H9 (cell line): ENCODE results near the gene IL12RB2. TPM values are rescaled to one million over a fixed set of nuclear protein-coding genes. Genes with fewer than 3 reads are reported as not detected.

Experiments used
- DNase-seq: peaks from one replicate; pipeline ENCODE4 v3.0.0-alpha.2; 2017
- H2AFZ ChIP-seq: one replicate; pipeline ENCODE4 v1.6.1; 2013; ENCODE audit warnings: mild to moderate bottlenecking, low read length, control low read depth, moderate library complexity
- H2AK5ac ChIP-seq: 2 replicates; pipeline ENCODE4 v1.6.1; 2013; ENCODE audit warnings: low read length, control low read depth, mixed read lengths; ENCODE audit not compliant: insufficient read length
- H2BK120ac ChIP-seq: one replicate; pipeline ENCODE4 v1.6.1; 2013; ENCODE audit warnings: low read depth, mild to moderate bottlenecking, low read length, control low read depth, inconsistent platforms; ENCODE audit not compliant: poor library complexity, severe bottlenecking
- H2BK12ac ChIP-seq: 2 replicates; pipeline ENCODE4 v1.6.1; 2013; ENCODE audit warnings: low read length, control low read depth, mixed read lengths, low read depth; ENCODE audit not compliant: insufficient read length
- H2BK15ac ChIP-seq: 2 replicates; pipeline ENCODE4 v1.6.1; 2013; ENCODE audit warnings: low read depth, low read length, control low read depth
- H2BK20ac ChIP-seq: one replicate; pipeline ENCODE4 v1.6.1; 2013; ENCODE audit warnings: low read depth, mild to moderate bottlenecking, low read length, control low read depth, inconsistent platforms; ENCODE audit not compliant: poor library complexity, severe bottlenecking
- H2BK5ac ChIP-seq: 2 replicates; pipeline ENCODE4 v1.6.1; 2013; ENCODE audit warnings: low read length, control low read depth, mixed read lengths; ENCODE audit not compliant: insufficient read length
- H3K14ac ChIP-seq: 2 replicates; pipeline ENCODE4 v1.6.1; 2013; ENCODE audit warnings: low read length, control low read depth; ENCODE audit not compliant: insufficient read depth
- H3K18ac ChIP-seq: 2 replicates; pipeline ENCODE4 v1.6.1; 2013; ENCODE audit warnings: low read depth, mild to moderate bottlenecking, mixed read lengths, low read length, control low read depth; ENCODE audit not compliant: insufficient read length
- H3K23ac ChIP-seq: 2 replicates; pipeline ENCODE4 v1.6.1; 2013; ENCODE audit warnings: low read length, control low read depth, mixed read lengths, low read depth; ENCODE audit not compliant: insufficient read length
- H3K23me2 ChIP-seq: 2 replicates; pipeline ENCODE4 v1.6.1; 2013; ENCODE audit warnings: low read depth, mild to moderate bottlenecking, mixed read lengths, low read length, control low read depth; ENCODE audit not compliant: insufficient read length, poor library complexity, severe bottlenecking
- H3K27ac ChIP-seq: 2 replicates; pipeline ENCODE4 v1.5.1; 2013; ENCODE audit warnings: low read length, control low read depth, mixed read lengths, low read depth; ENCODE audit not compliant: insufficient read length
- H3K27me3 ChIP-seq: 2 replicates; pipeline ENCODE4 v1.6.1; 2013; ENCODE audit warnings: low read length, control low read depth, inconsistent platforms; ENCODE audit not compliant: insufficient read depth
- H3K4ac ChIP-seq: 2 replicates; pipeline ENCODE4 v1.6.1; 2013; ENCODE audit warnings: low read depth, mild to moderate bottlenecking, control low read depth, inconsistent platforms, low read length, moderate library complexity
- H3K4me1 ChIP-seq: 2 replicates; pipeline ENCODE4 v1.6.1; 2013; ENCODE audit warnings: low read length, control low read depth, inconsistent platforms; ENCODE audit not compliant: insufficient read depth
- H3K4me2 ChIP-seq: 2 replicates; pipeline ENCODE4 v1.6.1; 2013; ENCODE audit warnings: low read length, control low read depth, mixed read lengths; ENCODE audit not compliant: insufficient read length, insufficient read depth
- H3K56ac ChIP-seq: 2 replicates; pipeline ENCODE4 v1.6.1; 2013; ENCODE audit warnings: low read depth, mild to moderate bottlenecking, mixed read lengths, low read length, control low read depth; ENCODE audit not compliant: insufficient read length
- H3K79me1 ChIP-seq: 2 replicates; pipeline ENCODE4 v1.6.1; 2013; ENCODE audit warnings: low read depth, mild to moderate bottlenecking, moderate library complexity, low read length, control low read depth, inconsistent platforms; ENCODE audit not compliant: insufficient read depth, poor library complexity, severe bottlenecking
- H3K79me2 ChIP-seq: 2 replicates; pipeline ENCODE4 v1.6.1; 2013; ENCODE audit warnings: low read length, control low read depth, inconsistent platforms; ENCODE audit not compliant: insufficient read depth
- H3K9ac ChIP-seq: 2 replicates; pipeline ENCODE4 v1.6.1; 2013; ENCODE audit warnings: low read length, control low read depth, mixed read lengths; ENCODE audit not compliant: insufficient read length; ENCODE audit errors: extremely low read depth
- H3K9me3 ChIP-seq: one replicate; pipeline ENCODE4 v1.6.1; 2013; ENCODE audit warnings: low read depth, low read length, inconsistent platforms; ENCODE audit not compliant: control insufficient read depth
- H3T11ph ChIP-seq: one replicate; pipeline ENCODE4 v1.6.1; 2013; ENCODE audit warnings: mild to moderate bottlenecking, low read length, control low read depth, inconsistent platforms
- H4K20me1 ChIP-seq: one replicate; pipeline ENCODE4 v1.6.1; 2013; ENCODE audit not compliant: control insufficient read depth, insufficient read length, insufficient read depth
- H4K5ac ChIP-seq: 2 replicates; pipeline ENCODE4 v1.6.1; 2013; ENCODE audit warnings: low read depth, mild to moderate bottlenecking, mixed read lengths, low read length, control low read depth; ENCODE audit not compliant: insufficient read length
- H4K8ac ChIP-seq: replicated peaks from 2 replicates; pipeline ENCODE4 v1.6.1; 2013; ENCODE audit warnings: low read length, control low read depth, mixed read lengths, low read depth; ENCODE audit not compliant: insufficient read length
- H4K91ac ChIP-seq: 2 replicates; pipeline ENCODE4 v1.6.1; 2013; ENCODE audit warnings: low read depth, mild to moderate bottlenecking, moderate library complexity, mixed read lengths, low read length, control low read depth; ENCODE audit not compliant: insufficient read length
- H3K27ac Mint-ChIP-seq, 3 experiments: 2 replicates in 2 of 3; 3 replicates in 1 of 3; pipeline ENCODE4 v1.8.0; 2020 to 2021; ENCODE audit warnings: mixed read lengths in 3 of 3, mild to moderate bottlenecking in 1 of 3, moderate library complexity in 1 of 3
- H3K27me3 Mint-ChIP-seq: 2 replicates; pipeline ENCODE4 v1.8.0; 2021; ENCODE audit warnings: low read depth, mild to moderate bottlenecking, moderate library complexity, mixed read lengths
- H3K36me3 Mint-ChIP-seq, 3 experiments: 2 replicates in 2 of 3; 3 replicates in 1 of 3; pipeline ENCODE4 v1.8.0; 2020 to 2021; ENCODE audit warnings: low read depth in 3 of 3, mixed read lengths in 3 of 3; ENCODE audit not compliant: insufficient read depth in 1 of 3
- H3K4me1 Mint-ChIP-seq, 2 experiments: 2 replicates each; pipeline ENCODE4 v1.8.0; 2020; ENCODE audit warnings: mixed read lengths in 2 of 2
- H3K4me3 Mint-ChIP-seq, 2 experiments: 2 replicates in 1 of 2; 3 replicates in 1 of 2; pipeline ENCODE4 v1.8.0; 2020 to 2021; ENCODE audit warnings: mild to moderate bottlenecking in 2 of 2, mixed read lengths in 2 of 2, moderate library complexity in 1 of 2
- H3K9me3 Mint-ChIP-seq, 2 experiments: 2 replicates in 1 of 2; 3 replicates in 1 of 2; pipeline ENCODE4 v1.8.0; 2020; ENCODE audit warnings: mild to moderate bottlenecking in 2 of 2, mixed read lengths in 2 of 2, moderate library complexity in 1 of 2
- total RNA-seq: library from RNA; stranded (reverse); gene quantifications from 2 replicates; pipeline ENCODE4 v1.2.1, GENCODE V29; 2021
- TF ChIP-seq, protein P1 (sequence below): fragments of 200-600 bp; sonication (generic); conservative IDR thresholded peaks from 3 replicates; pipeline ENCODE4 v1.8.0; 2021; ENCODE audit warnings: antibody characterized with exemption, mild to moderate bottlenecking

Gene IL12RB2
- total RNA-seq, 1 experiment from 2014 or later: 0.77 TPM

DNA sequence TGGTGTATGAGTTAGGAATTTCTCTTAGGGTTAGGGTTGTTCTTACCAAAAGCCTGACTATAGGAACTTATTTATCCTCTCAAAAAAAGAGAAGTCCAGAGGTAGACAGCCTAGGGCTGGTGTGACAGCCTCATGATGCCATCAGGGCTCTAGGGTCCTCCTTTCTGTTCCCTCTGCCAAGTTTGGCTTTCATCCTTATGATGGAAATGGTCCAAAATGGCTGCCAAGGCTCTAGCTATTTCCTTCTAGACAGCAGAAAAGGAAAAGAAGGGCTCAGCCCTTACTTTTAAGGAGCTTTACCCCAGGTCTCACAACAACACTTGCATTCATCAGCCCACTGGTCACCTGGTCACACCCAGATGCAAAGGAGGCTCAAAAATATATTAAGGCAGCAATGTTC lies 44.5 kb downstream of the IL12RB2 start:
- H3K36me3 Mint-ChIP-seq: no peaks in the 10 kb centered on the region
- no peaks in the 10 kb centered on the region for H3K79me1 ChIP-seq
- H3K9ac ChIP-seq: no peak overlapping the region

More for the DNA sequence above, 44.5 kb downstream of the IL12RB2 start:
- Histone ChIP-seq H3K56ac (no peak overlapping the region), H2BK12ac (no peak overlapping the region), H2BK15ac (no peak overlapping the region), H3K79me2 (no peaks in the 10 kb centered on the region), H3K23me2 (no peaks in the 10 kb centered on the region), H3K23ac (no peak overlapping the region), H2BK5ac (no peak overlapping the region), H3K27ac (no peak overlapping the region), H2AFZ (no peak overlapping the region), H4K20me1 (no peaks in the 10 kb centered on the region), H3K4ac (no peak overlapping the region), H3K4me2 (no peak overlapping the region), H4K91ac (no peak overlapping the region), H3K4me1 (no peaks in the 10 kb centered on the region; the same call in 1 of the 2 replicates), H4K8ac (no peak overlapping the region), H4K5ac (no peak overlapping the region), H3T11ph (no peak overlapping the region), H3K27me3 (no peaks in the 10 kb centered on the region), H3K14ac (no peak overlapping the region), H2AK5ac (no peak overlapping the region), H3K9me3 (no peaks in the 10 kb centered on the region), H2BK120ac (no peak overlapping the region), H2BK20ac (no peak overlapping the region), H3K18ac (no peak overlapping the region)
- no peak overlapping the region for H3K4me3 Mint-ChIP-seq
- TF ChIP-seq, protein P1, sequence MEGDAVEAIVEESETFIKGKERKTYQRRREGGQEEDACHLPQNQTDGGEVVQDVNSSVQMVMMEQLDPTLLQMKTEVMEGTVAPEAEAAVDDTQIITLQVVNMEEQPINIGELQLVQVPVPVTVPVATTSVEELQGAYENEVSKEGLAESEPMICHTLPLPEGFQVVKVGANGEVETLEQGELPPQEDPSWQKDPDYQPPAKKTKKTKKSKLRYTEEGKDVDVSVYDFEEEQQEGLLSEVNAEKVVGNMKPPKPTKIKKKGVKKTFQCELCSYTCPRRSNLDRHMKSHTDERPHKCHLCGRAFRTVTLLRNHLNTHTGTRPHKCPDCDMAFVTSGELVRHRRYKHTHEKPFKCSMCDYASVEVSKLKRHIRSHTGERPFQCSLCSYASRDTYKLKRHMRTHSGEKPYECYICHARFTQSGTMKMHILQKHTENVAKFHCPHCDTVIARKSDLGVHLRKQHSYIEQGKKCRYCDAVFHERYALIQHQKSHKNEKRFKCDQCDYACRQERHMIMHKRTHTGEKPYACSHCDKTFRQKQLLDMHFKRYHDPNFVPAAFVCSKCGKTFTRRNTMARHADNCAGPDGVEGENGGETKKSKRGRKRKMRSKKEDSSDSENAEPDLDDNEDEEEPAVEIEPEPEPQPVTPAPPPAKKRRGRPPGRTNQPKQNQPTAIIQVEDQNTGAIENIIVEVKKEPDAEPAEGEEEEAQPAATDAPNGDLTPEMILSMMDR: no peak
- no peak for DNase-seq
- H3K27ac Mint-ChIP-seq: no peak overlapping the region
- peaks cover 19 to 23% of the 10 kb centered on the region in 2 experiments for H3K4me1 Mint-ChIP-seq
- H3K27me3 Mint-ChIP-seq: peaks cover 5% of the 10 kb centered on the region; the same call in 1 of the 2 replicates
- H3K9me3 Mint-ChIP-seq: no peaks in the 10 kb centered on the region
